WERI-Rb-1 (cell line): ENCODE data around the gene MAPK12.

Experiments used
- DNase-seq: peaks from one replicate; pipeline ENCODE4 v3.0.0-alpha.2; 2020
- H3K27ac ChIP-seq: fragments of 250-450 bp; sonication (Bioruptor Pico); 2 replicates; pipeline ENCODE4 v1.5.1; 2020; ENCODE audit warnings: mild to moderate bottlenecking, moderate library complexity
- H3K27me3 ChIP-seq: fragments of 250-450 bp; sonication (Bioruptor Pico); 2 replicates; pipeline ENCODE4 v1.5.1; 2021; ENCODE audit warnings: mild to moderate bottlenecking, low read depth, moderate library complexity; ENCODE audit not compliant: insufficient read depth, severe bottlenecking
- H3K36me3 ChIP-seq: fragments of 250-450 bp; sonication (Bioruptor Pico); 2 replicates; pipeline ENCODE4 v1.5.1; 2020; ENCODE audit warnings: mild to moderate bottlenecking, moderate library complexity
- H3K4me3 ChIP-seq: 2 replicates; pipeline ENCODE4 v1.5.1; 2011; ENCODE audit warnings: low read depth, mild to moderate bottlenecking, control low read depth, low read length
- H3K9me3 ChIP-seq: fragments of 250-450 bp; sonication (Bioruptor Pico); 2 replicates; pipeline ENCODE4 v1.5.1; 2021; ENCODE audit warnings: mild to moderate bottlenecking, moderate library complexity; ENCODE audit not compliant: severe bottlenecking
- TF ChIP-seq, protein P1 (sequence below): IDR thresholded peaks from 2 replicates; pipeline ENCODE4 v1.5.1; 2011; ENCODE audit warnings: low read depth, mild to moderate bottlenecking, control low read depth, inconsistent platforms, low read length

MAPK12 gene

DNA sequence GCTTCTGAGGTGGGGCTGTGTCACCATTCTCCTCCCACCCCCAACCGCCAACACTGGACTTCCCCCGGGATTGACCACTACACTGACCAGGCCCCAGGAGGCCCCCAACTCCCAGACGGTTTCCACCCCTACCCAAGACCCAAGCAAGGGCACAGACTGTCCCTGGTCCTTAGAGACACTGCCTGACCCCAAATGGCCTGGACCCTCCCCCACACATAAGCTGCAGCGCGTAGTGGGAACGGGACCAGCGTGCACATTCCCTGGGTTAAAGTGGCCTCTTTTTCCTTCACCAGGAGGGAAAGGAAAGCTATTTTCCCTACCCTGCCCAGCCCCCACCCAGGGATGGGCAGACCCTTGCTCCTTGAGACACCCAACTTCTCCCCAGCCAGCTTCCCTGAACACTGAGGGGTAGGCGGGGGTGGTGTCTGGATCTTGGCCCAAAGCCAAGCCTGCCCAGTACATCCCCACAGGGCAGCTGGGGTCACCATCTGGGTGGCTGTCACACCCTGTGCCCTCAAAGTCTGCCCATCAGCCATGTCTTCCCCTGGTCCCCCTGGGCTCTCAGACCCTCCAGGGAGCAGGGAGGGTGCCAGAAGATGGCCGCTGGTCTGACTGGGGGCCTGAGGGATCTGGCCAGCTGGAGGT, 1.6 kb upstream of the MAPK12 start:
- H3K36me3 ChIP-seq: peaks cover 35% of the 10 kb centered on the region
- H3K4me3 ChIP-seq: peak overlapping the region; percentile 15
- DNase-seq: peak; percentile 70
- H3K9me3 ChIP-seq: no peaks in the 10 kb centered on the region
- H3K27me3 ChIP-seq: no peaks in the 10 kb centered on the region
- TF ChIP-seq, protein P1, sequence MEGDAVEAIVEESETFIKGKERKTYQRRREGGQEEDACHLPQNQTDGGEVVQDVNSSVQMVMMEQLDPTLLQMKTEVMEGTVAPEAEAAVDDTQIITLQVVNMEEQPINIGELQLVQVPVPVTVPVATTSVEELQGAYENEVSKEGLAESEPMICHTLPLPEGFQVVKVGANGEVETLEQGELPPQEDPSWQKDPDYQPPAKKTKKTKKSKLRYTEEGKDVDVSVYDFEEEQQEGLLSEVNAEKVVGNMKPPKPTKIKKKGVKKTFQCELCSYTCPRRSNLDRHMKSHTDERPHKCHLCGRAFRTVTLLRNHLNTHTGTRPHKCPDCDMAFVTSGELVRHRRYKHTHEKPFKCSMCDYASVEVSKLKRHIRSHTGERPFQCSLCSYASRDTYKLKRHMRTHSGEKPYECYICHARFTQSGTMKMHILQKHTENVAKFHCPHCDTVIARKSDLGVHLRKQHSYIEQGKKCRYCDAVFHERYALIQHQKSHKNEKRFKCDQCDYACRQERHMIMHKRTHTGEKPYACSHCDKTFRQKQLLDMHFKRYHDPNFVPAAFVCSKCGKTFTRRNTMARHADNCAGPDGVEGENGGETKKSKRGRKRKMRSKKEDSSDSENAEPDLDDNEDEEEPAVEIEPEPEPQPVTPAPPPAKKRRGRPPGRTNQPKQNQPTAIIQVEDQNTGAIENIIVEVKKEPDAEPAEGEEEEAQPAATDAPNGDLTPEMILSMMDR: no peak
- peak overlapping the region; percentile 80 for H3K27ac ChIP-seq

DNA sequence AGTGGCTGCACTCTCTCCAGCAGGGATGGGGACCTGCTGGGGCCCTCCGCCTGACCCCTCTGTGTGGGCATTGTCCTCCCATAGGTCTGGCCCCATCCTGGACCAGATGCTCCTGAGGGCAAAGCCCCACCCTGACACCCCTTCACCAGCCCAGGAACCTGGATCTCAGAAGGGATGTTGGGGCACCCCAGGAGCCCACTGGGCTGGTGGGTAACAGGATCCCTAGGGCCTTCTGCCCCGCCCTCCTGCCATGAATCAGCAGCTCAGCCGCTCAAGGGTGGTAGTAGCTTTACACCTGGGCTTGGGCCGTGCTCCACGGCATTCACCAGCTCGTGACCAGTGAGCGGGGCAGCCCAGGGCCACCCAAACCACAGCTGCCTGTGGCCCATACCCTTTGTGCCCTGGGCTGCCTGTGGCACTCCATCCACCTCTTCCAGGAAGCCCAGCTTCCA, 1.0 kb upstream of the MAPK12 start:
- H3K4me3 ChIP-seq: peak overlapping the region; percentile 24
- TF ChIP-seq, protein P1: no peak
- no peaks in the 10 kb centered on the region for H3K27me3 ChIP-seq
- peak; percentile 53 for DNase-seq
- H3K36me3 ChIP-seq: peaks cover 38% of the 10 kb centered on the region
- H3K9me3 ChIP-seq: no peaks in the 10 kb centered on the region
- peak overlapping the region; percentile 80 for H3K27ac ChIP-seq

DNA sequence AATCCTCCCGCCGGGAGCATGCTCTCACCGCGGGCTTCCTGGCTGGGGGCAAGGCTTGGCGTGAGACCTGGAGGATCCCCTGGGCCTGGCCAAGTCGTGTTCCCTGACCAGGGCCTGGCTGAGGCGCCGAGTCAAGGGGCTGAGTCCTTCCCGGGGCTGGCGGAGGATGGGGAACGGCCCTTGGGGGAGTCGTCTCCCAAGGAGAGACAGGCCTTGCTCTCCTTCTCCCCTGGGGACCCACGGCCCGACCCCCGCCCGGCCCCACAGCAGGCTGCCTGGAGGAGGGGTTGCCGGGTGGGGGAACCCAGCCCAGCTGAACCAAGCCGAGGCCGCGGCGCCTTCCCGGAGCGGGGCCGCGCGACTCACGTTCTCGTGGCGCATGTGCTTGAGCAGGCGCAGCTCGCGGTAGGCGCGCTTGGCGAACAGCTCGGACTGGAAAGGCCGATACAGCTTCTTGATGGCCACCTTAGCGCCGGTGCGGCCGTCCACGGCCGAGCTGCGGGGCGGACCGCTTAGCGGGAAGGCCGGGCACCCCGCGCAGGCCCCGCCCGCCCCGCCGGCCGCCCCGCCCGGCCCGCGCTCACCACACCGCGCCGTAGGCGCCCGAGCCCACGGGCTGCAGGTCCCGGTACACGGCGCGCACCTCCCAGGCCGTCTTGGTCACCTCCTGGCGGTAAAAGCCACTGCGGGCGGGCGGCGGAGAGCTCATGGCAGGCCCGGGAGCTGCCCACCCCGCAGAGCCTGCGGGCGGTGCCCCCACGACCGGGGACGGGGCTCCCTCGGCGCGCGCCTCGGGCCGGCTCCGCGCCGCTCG, 475 bp downstream of the MAPK12 start:
- H3K27ac ChIP-seq: peak overlapping the region; percentile 80
- H3K27me3 ChIP-seq: no peaks in the 10 kb centered on the region
- peaks cover 41% of the 10 kb centered on the region for H3K36me3 ChIP-seq
- peak; percentile 51 for DNase-seq
- TF ChIP-seq, protein P1: no peak
- H3K4me3 ChIP-seq: peak overlapping the region; percentile 77
- H3K9me3 ChIP-seq: no peaks in the 10 kb centered on the region

DNA sequence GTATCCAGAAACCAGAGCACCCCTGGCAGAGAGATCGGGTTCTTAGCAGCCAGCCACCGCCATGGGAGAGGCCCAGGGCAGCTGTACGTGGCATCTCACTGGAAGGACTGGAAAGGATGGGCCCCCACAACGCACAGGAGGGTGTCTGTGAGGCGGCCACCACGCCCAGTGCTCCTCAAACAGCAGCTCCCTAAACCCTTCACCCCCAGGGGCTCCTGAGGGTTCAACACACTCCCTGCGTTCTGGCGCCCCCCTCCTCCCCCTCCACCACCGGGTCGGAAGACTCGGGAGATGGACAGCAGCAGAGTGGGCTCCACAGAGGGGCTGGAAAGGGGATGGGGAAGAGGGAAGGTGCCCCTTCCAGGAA, 1.1 kb downstream of the MAPK12 start:
- peak overlapping the region; percentile 77 for H3K4me3 ChIP-seq
- H3K9me3 ChIP-seq: no peaks in the 10 kb centered on the region
- H3K27ac ChIP-seq: peak overlapping the region; percentile 80
- no peak for DNase-seq
- no peaks in the 10 kb centered on the region for H3K27me3 ChIP-seq
- H3K36me3 ChIP-seq: peaks cover 45% of the 10 kb centered on the region
- TF ChIP-seq, protein P1: no peak

DNA sequence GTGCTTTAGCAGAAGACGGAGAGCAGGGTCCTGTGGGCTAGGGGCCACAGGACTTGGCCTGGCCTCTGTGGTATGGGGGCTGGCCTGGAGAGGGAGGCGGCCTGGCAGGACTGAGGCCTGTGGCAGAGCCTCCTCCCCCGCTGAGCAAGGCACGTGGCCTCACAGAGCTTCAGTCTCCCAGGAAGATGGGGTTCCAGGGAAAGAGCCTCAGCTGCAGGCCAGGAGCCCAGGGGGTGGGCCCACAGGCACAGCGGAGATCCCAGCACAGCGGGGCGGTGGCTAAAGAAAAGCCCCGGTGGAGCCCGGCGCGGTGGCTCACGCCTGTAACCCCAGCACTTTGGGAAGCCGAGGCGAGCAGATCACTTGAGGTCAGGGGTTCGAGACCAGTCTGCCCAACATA, 2.2 kb downstream of the MAPK12 start:
- TF ChIP-seq, protein P1: no peak
- Histone ChIP-seq H3K27me3 (no peaks in the 10 kb centered on the region), H3K9me3 (no peaks in the 10 kb centered on the region), H3K36me3 (peaks cover 44% of the 10 kb centered on the region), H3K4me3 (no peak overlapping the region), H3K27ac (no peak overlapping the region)
- no peak for DNase-seq
